IMR-90 (cell line): ENCODE measurements around the gene PDGFC. TPM values are rescaled to one million over a fixed set of nuclear protein-coding genes. Genes with fewer than 3 reads are reported as not detected.

ENCODE experiments used
- ATAC-seq: fragments of 200-7000 bp; cut with Tn5 transposase; 2 replicates; pipeline ENCODE4 v1.9.1; 2020; ENCODE audit warnings: low read depth, mild to moderate bottlenecking, moderate library complexity
- BruUV-seq: library from RNA; stranded (reverse); fragments of 400-500 nt; replicated peaks from 2 replicates; lab custom pipeline; 2021; lab: Mats Ljungman, UMichigan
- CTCF ChIA-PET: fragments of 300-600 bp; formaldehyde crosslinking; extraction: SDS; loops from one replicate; lab custom pipeline; 2021; ENCODE audit warnings: antibody characterized with exemption; lab: Yijun Ruan, JAX
- POLR2A ChIA-PET: fragments of 300-600 bp; sonication (Branson Sonifier 250); formaldehyde crosslinking; loops from one replicate; lab custom pipeline; 2022; ENCODE audit warnings: antibody characterized with exemption; ENCODE audit not compliant: unreplicated experiment; lab: Charles Lee
- DNase-seq: peaks from one replicate; pipeline ENCODE4 v3.0.0; 2013
- H2AFZ ChIP-seq: replicated peaks from 2 replicates; pipeline ENCODE3; 2013; ENCODE audit warnings: low read length, mild to moderate bottlenecking; ENCODE audit not compliant: poor library complexity
- H2AK5ac ChIP-seq: 2 replicates; pipeline ENCODE4 v1.6.1; 2013; ENCODE audit warnings: low read depth, low read length, inconsistent platforms
- H2AK9ac ChIP-seq: replicated peaks from 2 replicates; pipeline ENCODE3; 2013; ENCODE audit warnings: mild to moderate bottlenecking, low read depth, low read length, moderate library complexity; ENCODE audit not compliant: poor library complexity
- H2BK120ac ChIP-seq: 2 replicates; pipeline ENCODE4 v1.6.1; 2013; ENCODE audit warnings: low read depth, low read length, inconsistent platforms
- H2BK15ac ChIP-seq: 3 replicates; pipeline ENCODE4 v1.6.1; 2013; ENCODE audit warnings: low read depth, low read length, inconsistent platforms
- H2BK20ac ChIP-seq: 2 replicates; pipeline ENCODE4 v1.6.1; 2013; ENCODE audit warnings: low read depth, mild to moderate bottlenecking, inconsistent platforms, low read length, moderate library complexity
- H2BK5ac ChIP-seq: 2 replicates; pipeline ENCODE4 v1.6.1; 2013; ENCODE audit warnings: mild to moderate bottlenecking, low read depth, low read length, inconsistent platforms; ENCODE audit not compliant: poor library complexity, severe bottlenecking
- H3K14ac ChIP-seq: replicated peaks from 2 replicates; pipeline ENCODE4 v1.6.1; 2013; ENCODE audit warnings: low read depth, low read length, inconsistent platforms
- H3K18ac ChIP-seq: 2 replicates; pipeline ENCODE4 v1.6.1; 2013; ENCODE audit warnings: low read depth, low read length, control low read depth
- H3K23ac ChIP-seq: 2 replicates; pipeline ENCODE4 v1.6.1; 2013; ENCODE audit warnings: low read depth, low read length, inconsistent platforms
- H3K27ac ChIP-seq: 2 replicates; pipeline ENCODE4 v1.5.1; 2013; ENCODE audit warnings: mild to moderate bottlenecking, control low read depth, low read length; ENCODE audit not compliant: insufficient read depth
- H3K27me3 ChIP-seq: 2 replicates; pipeline ENCODE4 v1.6.1; 2013; ENCODE audit warnings: low read length; ENCODE audit not compliant: control insufficient read depth, insufficient read depth
- H3K36me3 ChIP-seq: 2 replicates; pipeline ENCODE4 v1.6.1; 2013; ENCODE audit warnings: low read length, mixed read lengths; ENCODE audit not compliant: control insufficient read depth, insufficient read depth
- H3K4ac ChIP-seq: 2 replicates; pipeline ENCODE4 v1.6.1; 2013; ENCODE audit warnings: low read depth, low read length, inconsistent platforms
- H3K4me1 ChIP-seq: 2 replicates; pipeline ENCODE4 v1.6.1; 2013; ENCODE audit warnings: low read length, mixed read lengths; ENCODE audit not compliant: control insufficient read depth, insufficient read depth
- H3K4me2 ChIP-seq: 2 replicates; pipeline ENCODE4 v1.6.1; 2013; ENCODE audit warnings: low read depth, mild to moderate bottlenecking, control low read depth, low read length, moderate library complexity
- H3K4me3 ChIP-seq: 2 replicates; pipeline ENCODE4 v1.5.1; 2013; ENCODE audit warnings: low read depth, mild to moderate bottlenecking, control low read depth, low read length, moderate library complexity; ENCODE audit not compliant: insufficient read depth
- H3K56ac ChIP-seq: 2 replicates; pipeline ENCODE4 v1.6.1; 2013; ENCODE audit warnings: low read length, inconsistent platforms; ENCODE audit not compliant: insufficient read depth; ENCODE audit errors: extremely low read depth
- H3K79me1 ChIP-seq, 2 experiments: 2 replicates each; pipeline ENCODE4 v1.6.1; 2013; ENCODE audit warnings: low read length in 2 of 2, inconsistent platforms in 1 of 2, low read depth in 1 of 2
- H3K9ac ChIP-seq: 2 replicates; pipeline ENCODE4 v1.6.1; 2013; ENCODE audit warnings: low read depth, low read length, control low read depth
- H3K9me1 ChIP-seq: 2 replicates; pipeline ENCODE4 v1.6.1; 2013; ENCODE audit warnings: low read length, inconsistent platforms; ENCODE audit not compliant: insufficient read depth
- H3K9me3 ChIP-seq: 2 replicates; pipeline ENCODE4 v1.6.1; 2013; ENCODE audit warnings: low read length; ENCODE audit not compliant: control insufficient read depth, insufficient read depth
- H4K20me1 ChIP-seq: 2 replicates; pipeline ENCODE4 v1.6.1; 2013; ENCODE audit warnings: low read length, inconsistent platforms; ENCODE audit not compliant: insufficient read depth
- H4K5ac ChIP-seq: 2 replicates; pipeline ENCODE4 v1.6.1; 2013; ENCODE audit warnings: mild to moderate bottlenecking, low read depth, low read length, control low read depth
- H4K8ac ChIP-seq, 2 experiments: 2 replicates each; pipeline ENCODE4 v1.6.1; 2013; ENCODE audit warnings: low read depth in 2 of 2, low read length in 2 of 2, control low read depth in 1 of 2, inconsistent platforms in 1 of 2
- H4K91ac ChIP-seq: 2 replicates; pipeline ENCODE4 v1.6.1; 2013; ENCODE audit warnings: low read depth, low read length, inconsistent platforms; ENCODE audit not compliant: insufficient read depth
- BHLHE40 ChIP-seq: fragments of 150-350 bp; IDR thresholded peaks from 2 replicates; pipeline ENCODE4 v1.6.1; 2016; ENCODE audit warnings: mild to moderate bottlenecking, low read depth, low read length
- CEBPB ChIP-seq: IDR thresholded peaks from 2 replicates; pipeline ENCODE4 v1.6.1; 2012; ENCODE audit warnings: low read depth, low read length, improper control_type of control experiment
- CHD1 ChIP-seq: IDR thresholded peaks from 2 replicates; pipeline ENCODE4 v1.6.1; 2012; ENCODE audit warnings: low read depth, low read length, improper control_type of control experiment
- CTCF ChIP-seq: conservative IDR thresholded peaks from 2 replicates; pipeline ENCODE4 v1.5.1; 2012; ENCODE audit warnings: mild to moderate bottlenecking, low read depth, low read length, improper control_type of control experiment
- ELK1 ChIP-seq: fragments of 150-350 bp; IDR thresholded peaks from 2 replicates; pipeline ENCODE4 v1.6.1; 2016; ENCODE audit warnings: low read depth, mild to moderate bottlenecking, low read length, moderate library complexity, borderline replicate concordance
- FOS ChIP-seq: fragments of 150-350 bp; IDR thresholded peaks from 2 replicates; pipeline ENCODE4 v1.6.1; 2016; ENCODE audit warnings: low read depth, low read length
- MAFK ChIP-seq: IDR thresholded peaks from 2 replicates; pipeline ENCODE4 v1.6.1; 2012; ENCODE audit warnings: low read depth, low read length, improper control_type of control experiment
- MAZ ChIP-seq: IDR thresholded peaks from 2 replicates; pipeline ENCODE4 v1.6.1; 2012; ENCODE audit warnings: low read depth, mild to moderate bottlenecking, low read length, improper control_type of control experiment, moderate library complexity, borderline replicate concordance
- MXI1 ChIP-seq: IDR thresholded peaks from 2 replicates; pipeline ENCODE4 v1.6.1; 2012; ENCODE audit warnings: low read depth, mild to moderate bottlenecking, low read length, moderate library complexity, borderline replicate concordance
- NFE2L2 ChIP-seq: fragments of 150-350 bp; IDR thresholded peaks from 2 replicates; pipeline ENCODE4 v1.6.1; 2016; ENCODE audit warnings: low read depth, mild to moderate bottlenecking, low read length
- POLR2A ChIP-seq: IDR thresholded peaks from 2 replicates; pipeline ENCODE4 v1.6.1; 2012; ENCODE audit warnings: mild to moderate bottlenecking, low read depth, low read length
- RAD21 ChIP-seq: IDR thresholded peaks from 2 replicates; pipeline ENCODE4 v1.6.1; 2012; ENCODE audit warnings: low read length, improper control_type of control experiment
- RCOR1 ChIP-seq: IDR thresholded peaks from 2 replicates; pipeline ENCODE4 v1.6.1; 2012; ENCODE audit warnings: mild to moderate bottlenecking, low read length, improper control_type of control experiment; ENCODE audit not compliant: insufficient replicate concordance
- RFX5 ChIP-seq: IDR thresholded peaks from 2 replicates; pipeline ENCODE4 v1.8.0; 2012; ENCODE audit warnings: low read depth, mild to moderate bottlenecking, low read length, moderate library complexity
- SMC3 ChIP-seq: fragments of 150-350 bp; IDR thresholded peaks from 2 replicates; pipeline ENCODE4 v1.6.1; 2016; ENCODE audit warnings: low read depth, mild to moderate bottlenecking, antibody characterized with exemption, low read length, moderate library complexity
- USF2 ChIP-seq: fragments of 150-350 bp; IDR thresholded peaks from 2 replicates; pipeline ENCODE4 v1.6.1; 2017; ENCODE audit warnings: mild to moderate bottlenecking, antibody characterized with exemption, low read length, low read depth
- WGBS, 2 experiments: methylation state at CpG; one replicate each; pipeline versions ENCODE4 v1.1.5 to v1.1.7; 2013; ENCODE audit warnings: missing lambda C conversion rate in 2 of 2; ENCODE audit not compliant: insufficient read length in 1 of 2; ENCODE audit errors: extremely low coverage in 2 of 2; 5-methylcytosine and 5-hydroxymethylcytosine counted together
- dilution Hi-C: fragments of 300-500 bp; cut with HindIII; formaldehyde crosslinking; loops from one replicate; pipeline ENCODE4 v1.14.3; 2018; ENCODE audit warnings: low sequenced_read_pairs; ENCODE audit not compliant: unreplicated experiment
- in situ Hi-C: fragments of 300-500 bp; cut with MboI; formaldehyde crosslinking; loops from 3 replicates; pipeline ENCODE4 v1.14.3; 2019; ENCODE audit warnings: low sequenced_read_pairs, inconsistent platforms, mixed read lengths
- intact Hi-C: fragments of 100-400 bp; cut with micrococcal nuclease; formaldehyde crosslinking; loops from 2 replicates; pipeline ENCODE4 v1.10.0; 2022
- polyA plus RNA-seq, 3 experiments: library from polyadenylated mRNA; depleted of rRNA; stranded (reverse); fragments of >200 nt; gene quantifications; 2 replicates each; pipeline ENCODE4 v1.2.3, GENCODE V29; 2012; ENCODE audit warnings: low replicate concordance in 1 of 3
- total RNA-seq: library from RNA; depleted of rRNA; stranded (reverse); fragments of >200 nt; gene quantifications from 2 replicates; pipeline ENCODE4 v1.2.3, GENCODE V29; 2012

The PDGFC gene
- total and polyA plus RNA-seq, 2 of the 4 experiments (the other 2 are of a cell fraction) = 19.8 to 90.7 TPM

GRCh38 chr4:156875055-156875454, 96.5 kb downstream of the PDGFC start:
- POLR2A ChIA-PET = no interaction called here
- Histone ChIP-seq H2BK120ac (no peak overlapping the region), H3K9me1 (no peaks in the 10 kb centered on the region), H4K91ac (no peak overlapping the region), H3K14ac (no peak overlapping the region), H2BK20ac (no peak overlapping the region), H2AK5ac (no peak overlapping the region), H3K27me3 (no peaks in the 10 kb centered on the region), H3K4me1 (no peaks in the 10 kb centered on the region), H3K27ac (no peak overlapping the region), H3K9me3 (no peaks in the 10 kb centered on the region), H3K4ac (no peak overlapping the region), H2AK9ac (no peak overlapping the region), H4K8ac (no peak overlapping the region), H3K36me3 (no peaks in the 10 kb centered on the region), H3K23ac (no peak overlapping the region), H2BK15ac (no peak overlapping the region), H4K5ac (no peak overlapping the region), H3K9ac (no peak overlapping the region), H2AFZ (no peak overlapping the region), H3K79me1 (peaks cover 17 to 35% of the 10 kb centered on the region in 2 experiments), H2BK5ac (no peak overlapping the region), H3K56ac (no peak overlapping the region), H4K20me1 (no peaks in the 10 kb centered on the region), H3K4me2 (no peak overlapping the region), H3K18ac (no peak overlapping the region), H3K4me3 (no peak overlapping the region)
- intact Hi-C loops = loop anchor here (2.0 kb wide), 1 partner anchor 16 kb away; no protein-coding TSS in a partner anchor
- no peak for TF ChIP-seq MAFK
- TF ChIP-seq RAD21 = no peak
- TF ChIP-seq MXI1 = no peak
- TF ChIP-seq RFX5 = no peak
- TF ChIP-seq CHD1 = no peak
- TF ChIP-seq CTCF = no peak
- no peak for TF ChIP-seq MAZ
- TF ChIP-seq SMC3 = no peak
- TF ChIP-seq RCOR1 = no peak
- no peak for TF ChIP-seq BHLHE40
- TF ChIP-seq CEBPB = no peak
- no peak for TF ChIP-seq POLR2A
- no peak for TF ChIP-seq FOS
- no peak for TF ChIP-seq ELK1
- no peak for TF ChIP-seq USF2
- no peak for TF ChIP-seq NFE2L2
- DNase-seq = no peak
- no CpG with 5 or more reads among the region's 1 CpG for WGBS, 2 experiments
- no TSS peak for BruUV-seq
- no peak for ATAC-seq
- CTCF ChIA-PET = interaction anchor here (1.0 kb wide), 1 partner anchor 21 kb away, joined by 3 read pairs; no protein-coding TSS in a partner anchor
- in situ Hi-C loops = no loop called here
- dilution Hi-C loops = no loop called here
